CD4-positive, alpha-beta T cell treated with Interleukin-6 for 4 hours (primary cell): Measurements from ENCODE around the gene CCNL2.
A peak's percentile ranks its signal among the peaks of the same experiment; 100 is the strongest.
"Not testable (repeated sequence)": the region's sequence is repeated elsewhere in the genome, so short reads cannot be mapped to it uniquely, and the experiment has no call there.

Experiments used
- DNase-seq: peaks from one replicate; pipeline ENCODE4 v3.0.0-alpha.2; 2020; ENCODE audit warnings: mixed read lengths

CCNL2 gene

GRCh38 chr1:1432274-1432950 lies 33.3 kb upstream of the CCNL2 start:
- DNase-seq: no peak

- DNase-seq: no peak
Observed at GRCh38 chr1:1431845-1432273, 32.7 kb upstream of the CCNL2 start.

- no peak for DNase-seq
Observed at GRCh38 chr1:1430992-1431844, 32.1 kb upstream of the CCNL2 start.

GRCh38 chr1:1430114-1430982 lies 31.2 kb upstream of the CCNL2 start:
- no peak for DNase-seq

GRCh38 chr1:1429671-1430073 lies 30.5 kb upstream of the CCNL2 start:
- DNase-seq: no peak

GRCh38 chr1:1428967-1429366 lies 29.8 kb upstream of the CCNL2 start:
- DNase-seq: not testable (repeated sequence)

- DNase-seq: no peak
Observed at GRCh38 chr1:1428174-1428573, 29.0 kb upstream of the CCNL2 start.

GRCh38 chr1:1427820-1428148 lies 28.6 kb upstream of the CCNL2 start:
- DNase-seq: peak; percentile 11

GRCh38 chr1:1427106-1427819 lies 28.1 kb upstream of the CCNL2 start:
- DNase-seq: peak; percentile 11

- no peak for DNase-seq
Observed at GRCh38 chr1:1426496-1427105, 27.5 kb upstream of the CCNL2 start.

GRCh38 chr1:1425753-1426495 lies 26.8 kb upstream of the CCNL2 start:
- no peak for DNase-seq

GRCh38 chr1:1425426-1425752 lies 26.3 kb upstream of the CCNL2 start:
- DNase-seq: no peak

- DNase-seq: no peak
Observed at GRCh38 chr1:1424707-1425106, 25.6 kb upstream of the CCNL2 start.

GRCh38 chr1:1423245-1423597 lies 24.1 kb upstream of the CCNL2 start:
- DNase-seq: no peak

- DNase-seq: no peak
Observed at GRCh38 chr1:1422465-1423244, 23.5 kb upstream of the CCNL2 start.

GRCh38 chr1:1421907-1422464 lies 22.9 kb upstream of the CCNL2 start:
- no peak for DNase-seq

GRCh38 chr1:1421147-1421906 lies 22.2 kb upstream of the CCNL2 start, which contains the start of gene ANKRD65:
Gene ANKRD65 (minus strand): TSS chr1:1421276. CDS start chr1:1421005, 271 bp downstream.
- DNase-seq: no peak

GRCh38 chr1:1420654-1421141 lies 21.6 kb upstream of the CCNL2 start:
- no peak for DNase-seq
